IPS-NIHi11 (cell line): ENCODE data around the gene ST6GAL1.

ENCODE experiments used
- DNase-seq: peaks from one replicate; pipeline ENCODE4 v3.0.0; 2012; ENCODE audit warnings: mixed read lengths, low spot score

The ST6GAL1 gene

DNA sequence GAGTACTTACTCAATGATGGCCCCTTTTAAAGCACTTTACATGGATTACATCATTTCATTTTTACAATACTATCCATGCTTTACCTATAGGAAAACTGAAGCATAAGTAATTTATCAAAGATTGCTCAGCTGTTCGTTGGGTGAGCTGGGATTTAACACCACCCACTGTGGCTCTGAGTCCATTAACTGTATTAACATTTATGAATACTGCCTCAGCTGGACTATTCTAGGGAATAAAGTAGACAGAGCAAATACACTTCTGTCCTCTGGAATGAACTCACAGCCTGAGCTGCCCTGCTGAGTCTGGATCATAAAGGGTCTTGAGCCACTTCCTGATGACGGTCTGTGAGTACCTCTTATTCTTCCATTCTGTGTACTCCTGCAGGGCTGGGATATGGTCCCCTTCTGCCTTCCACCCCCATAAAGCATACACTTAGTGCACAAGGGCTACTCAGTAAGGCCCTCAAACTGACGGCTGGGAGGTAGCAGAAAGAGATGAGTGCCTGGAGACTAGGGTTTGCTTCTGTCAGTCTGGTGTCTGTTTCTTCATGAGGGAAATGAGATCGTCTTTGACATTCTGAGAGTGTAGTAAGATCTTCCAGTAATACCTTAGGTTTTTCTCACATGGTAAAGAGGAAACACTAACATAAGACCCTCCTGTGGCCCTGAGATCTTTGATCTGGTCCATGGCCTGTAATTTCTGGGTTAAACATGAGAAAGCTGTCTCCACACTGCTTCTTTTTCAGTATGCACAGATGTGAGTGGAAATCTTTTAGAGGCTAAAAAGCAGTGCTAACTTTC is 12.6 kb upstream of the ST6GAL1 start:
- no peak for DNase-seq

- DNase-seq = no peak
Measured at GRCh38 chr3:186920301-186920700, 10.0 kb upstream of the ST6GAL1 start.

- DNase-seq = no peak
Measured at GRCh38 chr3:186920796-186921195, 9.5 kb upstream of the ST6GAL1 start.

DNA sequence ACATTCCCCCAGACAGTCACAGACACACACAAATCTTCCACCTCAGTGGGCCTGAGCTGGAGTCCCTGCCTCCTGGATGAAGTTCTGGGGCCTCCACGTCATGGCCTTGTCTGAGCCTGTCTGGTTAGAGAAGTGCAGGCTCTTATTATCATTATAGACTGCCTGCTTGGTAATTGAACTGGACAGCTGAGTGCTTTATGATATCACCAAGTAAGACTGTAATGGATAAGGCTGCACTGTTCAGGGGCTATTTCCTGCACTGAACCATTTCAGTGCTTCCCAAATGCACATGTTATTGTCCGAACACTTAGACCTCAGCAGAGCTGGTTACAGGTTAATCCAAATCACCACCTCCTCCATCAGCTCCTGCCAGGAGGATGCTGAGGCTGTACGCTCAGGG is 8.7 kb upstream of the ST6GAL1 start:
- no peak for DNase-seq

- DNase-seq = no peak
Measured at GRCh38 chr3:186922224-186922623, 8.1 kb upstream of the ST6GAL1 start.

DNA sequence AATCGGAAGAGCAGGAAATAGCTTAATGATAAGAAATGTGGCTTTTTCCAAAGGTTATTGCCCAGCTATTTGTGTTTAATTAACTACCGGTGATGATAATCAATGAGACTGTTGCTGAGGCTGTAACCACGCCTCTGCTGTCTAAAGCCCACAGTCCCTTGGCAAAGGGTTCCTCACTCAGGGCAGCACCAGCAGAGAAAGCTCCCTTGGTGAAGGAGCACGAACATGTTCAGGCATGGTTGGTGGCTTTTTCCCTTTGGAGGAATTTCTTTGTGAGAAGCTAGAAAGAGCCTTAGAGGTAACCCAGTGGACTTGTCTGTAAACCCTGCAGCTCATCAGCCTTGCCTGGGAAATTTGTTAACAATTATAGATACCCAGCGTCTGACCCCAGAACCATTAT is 7.5 kb upstream of the ST6GAL1 start:
- no peak for DNase-seq

DNA sequence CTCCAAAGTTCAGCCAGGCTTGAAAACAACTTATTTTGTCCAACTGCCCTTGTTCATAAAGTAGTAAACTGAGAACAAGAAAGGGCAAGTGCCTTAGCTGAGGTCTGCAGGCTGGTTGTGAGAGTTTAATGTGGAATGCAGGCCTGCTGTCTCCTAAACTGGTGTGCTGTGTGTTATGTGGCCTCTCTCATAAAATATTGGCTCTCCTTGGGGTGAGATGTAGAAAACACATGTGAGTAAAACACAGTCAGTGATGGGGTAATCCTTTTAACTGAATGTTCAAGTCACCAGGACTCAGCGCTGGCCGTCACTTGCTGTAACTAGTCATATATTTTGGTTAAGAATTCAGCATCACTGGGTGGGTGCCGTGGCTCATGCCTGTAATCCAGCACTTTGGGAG is 7.1 kb upstream of the ST6GAL1 start:
- no peak for DNase-seq

DNA sequence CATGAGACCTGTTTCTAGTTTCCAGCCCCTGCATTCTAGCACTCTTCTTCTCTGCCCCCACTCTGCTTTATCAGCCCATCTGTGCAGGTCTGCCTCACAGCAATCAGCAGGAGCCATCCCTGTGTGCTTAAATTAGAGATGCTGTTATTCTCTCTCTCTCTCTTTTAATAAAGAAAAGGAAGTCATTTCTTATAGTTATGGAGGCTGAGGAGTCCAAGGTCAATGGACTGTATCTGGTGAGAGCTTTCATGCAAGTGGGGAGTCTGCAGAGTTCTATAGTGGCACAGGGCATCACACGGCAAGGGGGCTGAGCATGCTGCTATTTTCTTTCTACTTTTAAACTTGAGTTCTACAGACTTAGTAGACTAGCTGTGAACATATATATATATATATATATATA is 4.5 kb upstream of the ST6GAL1 start:
- DNase-seq = no peak

DNA sequence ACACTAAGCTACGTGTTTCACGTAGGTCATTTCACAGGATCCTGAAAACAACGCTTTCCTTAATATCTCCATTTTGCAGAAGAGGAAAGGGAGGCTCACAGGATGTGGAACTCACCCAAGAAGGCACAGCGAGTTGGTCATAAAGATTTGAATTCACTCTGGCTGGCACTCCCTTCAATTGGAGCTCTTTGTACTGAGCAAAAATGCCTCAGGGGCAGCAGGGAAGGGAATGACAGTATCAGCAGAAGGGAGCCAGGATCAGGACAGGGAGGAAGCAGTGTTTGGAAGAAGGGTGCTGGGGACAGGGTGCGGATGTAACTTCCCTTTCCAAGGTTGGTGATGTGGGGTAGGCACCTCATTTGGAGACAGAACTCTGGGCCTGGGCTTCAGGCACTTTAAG is 1.1 kb upstream of the ST6GAL1 start:
- no peak for DNase-seq

- no peak for DNase-seq
Measured at GRCh38 chr3:186929685-186930084, 641 bp upstream of the ST6GAL1 start.

DNA sequence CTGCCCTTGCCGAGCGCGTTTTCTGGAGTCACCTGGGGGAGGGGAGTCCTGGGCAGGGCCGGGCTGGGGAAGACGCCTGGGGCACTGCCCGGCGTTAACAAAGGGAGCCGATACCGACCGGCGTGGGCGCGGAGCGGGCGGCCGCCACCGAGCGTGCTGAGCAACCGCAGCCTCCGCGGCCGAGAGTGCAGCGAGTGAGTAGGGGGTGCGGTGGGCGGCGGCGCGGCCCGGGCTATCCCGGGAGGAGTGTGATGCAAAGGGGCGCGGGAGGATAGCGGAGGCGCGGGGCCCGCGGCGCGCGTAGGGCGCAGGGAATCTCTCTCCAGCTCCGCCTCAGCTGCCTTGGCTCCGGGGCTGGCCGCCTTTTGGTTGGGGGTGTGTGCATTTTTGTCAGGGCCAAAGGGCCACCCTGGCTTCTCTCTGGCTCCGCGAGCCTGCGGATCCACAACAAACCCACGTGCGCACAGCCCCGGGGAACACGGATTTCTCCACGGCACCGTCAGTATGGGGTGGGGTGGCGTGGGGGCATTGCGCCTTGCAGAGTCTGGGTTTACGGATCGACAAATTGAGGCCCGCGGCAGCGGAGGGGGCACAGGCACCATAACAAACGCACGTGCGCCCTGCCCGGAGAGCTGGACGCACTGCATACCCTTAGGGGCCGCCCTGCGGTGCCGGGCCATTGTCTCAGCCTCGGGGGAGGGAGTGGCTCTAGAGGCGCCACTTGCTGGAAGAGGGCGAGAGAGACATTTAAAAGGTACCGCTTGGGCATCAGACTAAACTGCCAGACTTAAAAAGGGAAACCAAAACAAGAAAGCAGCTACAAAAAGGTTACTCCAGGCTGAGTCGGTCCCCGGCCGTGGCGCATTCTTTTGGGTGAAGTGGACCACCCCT is 560 bp downstream of the ST6GAL1 start:
- peak; percentile 84 for DNase-seq

DNA sequence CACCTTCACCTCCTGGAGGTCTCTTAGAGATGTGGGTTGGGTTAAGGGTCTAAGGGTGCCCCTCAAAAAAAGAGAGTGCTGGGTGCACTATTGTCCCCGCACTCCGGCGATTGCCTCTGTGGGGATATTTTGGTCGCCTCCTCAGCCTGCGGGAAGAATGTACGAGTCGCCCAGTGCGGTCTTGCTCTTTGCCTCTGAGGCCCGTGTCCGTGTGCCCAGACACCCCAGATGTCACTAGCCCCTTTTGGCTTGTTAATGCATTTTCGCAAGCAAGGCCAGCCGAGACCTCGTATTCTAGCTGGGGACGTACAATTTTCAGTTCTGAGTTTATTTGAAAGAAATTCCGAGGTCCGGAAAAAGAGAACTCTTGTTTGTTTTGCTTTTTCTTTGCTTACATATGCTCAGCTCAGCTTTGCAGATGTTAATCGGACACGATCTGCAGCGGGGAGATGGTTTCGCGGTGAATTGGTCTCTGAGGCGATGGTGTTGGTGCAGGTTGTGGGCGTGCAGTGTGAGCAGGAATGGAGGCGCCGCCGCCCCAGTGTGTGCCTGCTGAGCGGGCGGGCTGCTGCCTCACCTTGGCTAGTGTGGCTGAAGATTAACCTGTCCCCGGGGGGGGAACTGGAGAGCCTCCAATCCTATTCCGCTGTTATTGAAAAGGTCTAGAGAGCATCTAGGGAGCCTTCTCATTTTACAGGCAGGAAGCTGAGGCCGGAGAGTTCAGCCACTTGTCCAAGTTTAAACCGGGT is 1.4 kb downstream of the ST6GAL1 start:
- DNase-seq = peak; percentile 53

GRCh38 chr3:186932281-186933181 is 2.2 kb downstream of the ST6GAL1 start:
- no peak for DNase-seq

GRCh38 chr3:186933816-186934215 is 3.5 kb downstream of the ST6GAL1 start:
- no peak for DNase-seq

GRCh38 chr3:186935133-186935532 is 4.8 kb downstream of the ST6GAL1 start:
- no peak for DNase-seq

- no peak for DNase-seq
Measured at GRCh38 chr3:186937017-186937875, 6.9 kb downstream of the ST6GAL1 start.

- no peak for DNase-seq
Measured at GRCh38 chr3:186938716-186939115, 8.4 kb downstream of the ST6GAL1 start.

- DNase-seq = no peak
Measured at GRCh38 chr3:186939536-186939935, 9.2 kb downstream of the ST6GAL1 start.

DNA sequence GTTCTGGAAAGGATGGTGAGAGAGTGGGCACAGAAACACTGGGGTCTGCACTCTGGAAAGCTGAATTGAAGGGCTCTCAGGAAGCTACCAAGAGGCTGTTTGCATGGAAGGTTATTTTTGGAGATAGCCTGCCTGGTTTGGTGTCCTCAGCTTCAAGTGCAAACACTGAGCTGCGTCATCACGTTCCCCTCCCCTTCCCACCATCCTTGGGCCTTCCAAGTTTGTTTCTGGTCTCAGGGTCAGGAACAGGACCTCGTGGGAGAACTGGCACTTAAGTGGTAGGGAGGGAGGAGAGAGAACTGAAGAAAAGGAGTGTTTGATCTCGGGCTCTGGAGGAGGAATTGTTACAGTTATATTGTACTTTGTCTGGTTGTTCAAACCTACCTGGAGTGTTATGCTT is 10.6 kb downstream of the ST6GAL1 start:
- no peak for DNase-seq

DNA sequence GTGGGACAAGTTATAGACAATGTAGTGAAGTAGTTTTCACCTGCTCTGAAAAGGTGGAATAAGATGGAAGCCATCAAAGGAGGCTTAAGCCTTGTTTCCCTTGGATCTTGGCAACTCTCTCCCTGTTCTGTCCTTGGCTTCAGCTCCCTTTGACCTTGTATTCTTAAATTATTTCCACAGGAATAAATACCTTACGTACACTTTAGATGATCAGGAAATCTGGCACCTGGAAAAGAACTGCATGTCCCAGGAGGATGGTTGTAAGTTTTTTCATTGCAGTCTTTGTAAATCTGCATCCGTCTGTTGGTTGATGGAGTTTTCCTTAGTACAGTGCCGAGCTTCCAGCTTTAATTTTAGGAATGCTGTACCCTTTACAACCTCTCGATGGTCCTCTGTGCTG is 11.8 kb downstream of the ST6GAL1 start:
- no peak for DNase-seq
